ENCODE measurements around the gene CSF1R.
A peak's percentile ranks its signal among the peaks of the same experiment; 100 is the strongest.
"Not testable (repeated sequence)": the region's sequence is repeated elsewhere in the genome, so short reads cannot be mapped to it uniquely, and the experiment has no call there.

The CSF1R gene

GRCh38 chr5:150054569-150054968 is 31.8 kb downstream of the CSF1R start:
- no peak for DNase-seq

- no peak for DNase-seq
These were observed 32.5 kb downstream of the CSF1R start for GRCh38 chr5:150053713-150054392.

GRCh38 chr5:150052956-150053712 is 33.2 kb downstream of the CSF1R start:
- peak; percentile 77 for DNase-seq

- no peak for DNase-seq
These were observed 34.0 kb downstream of the CSF1R start for GRCh38 chr5:150052226-150052955.

- DNase-seq: no peak
These were observed 34.6 kb downstream of the CSF1R start for GRCh38 chr5:150051657-150052195.

- DNase-seq: not testable (repeated sequence)
These were observed 36.1 kb downstream of the CSF1R start for GRCh38 chr5:150050172-150050811.

GRCh38 chr5:150046031-150046430 is 40.3 kb downstream of the CSF1R start:
- no peak for DNase-seq

GRCh38 chr5:150045549-150045948 is 40.8 kb downstream of the CSF1R start:
- no peak for DNase-seq

- no peak for DNase-seq
These were observed 41.6 kb downstream of the CSF1R start for GRCh38 chr5:150044712-150045111.

GRCh38 chr5:150044329-150044681 is 42.0 kb downstream of the CSF1R start:
- peak; percentile 85 for DNase-seq

- DNase-seq: no peak
These were observed 42.6 kb downstream of the CSF1R start for GRCh38 chr5:150043657-150044328.

- DNase-seq: no peak
These were observed 43.9 kb downstream of the CSF1R start for GRCh38 chr5:150042459-150042858.

GRCh38 chr5:150038547-150038946 is 47.8 kb downstream of the CSF1R start:
- DNase-seq: no peak

GRCh38 chr5:150036513-150036912 is 49.8 kb downstream of the CSF1R start:
- peak; percentile 96 for DNase-seq

GRCh38 chr5:150035139-150035895 is 51.0 kb downstream of the CSF1R start:
- DNase-seq: no peak

GRCh38 chr5:150034662-150035061 is 51.7 kb downstream of the CSF1R start:
- DNase-seq: peak; percentile 88

GRCh38 chr5:150033334-150033733 is 53.0 kb downstream of the CSF1R start:
- DNase-seq: no peak

- DNase-seq: not testable (repeated sequence)
These were observed 58.3 kb downstream of the CSF1R start for GRCh38 chr5:150028047-150028446.

- no peak for DNase-seq
These were observed 59.6 kb downstream of the CSF1R start for GRCh38 chr5:150026682-150027172.

- DNase-seq: peak; percentile 28
These were observed 61.9 kb downstream of the CSF1R start for GRCh38 chr5:150024346-150024984.

GRCh38 chr5:150023136-150023535 is 63.2 kb downstream of the CSF1R start:
- no peak for DNase-seq

Measured in fibroblast of skin of scalp (primary cell).